Common myeloid progenitor, CD34-positive (primary cell): ENCODE measurements around the gene FBXW10.
"Not testable (repeated sequence)": the region's sequence is repeated elsewhere in the genome, so short reads cannot be mapped to it uniquely, and the experiment has no call there.

Experiments
- CTCF ChIA-PET: fragments of 350-600 bp; sonication (Branson Sonifier 250); formaldehyde crosslinking; loops from one replicate; lab custom pipeline; 2021; ENCODE audit warnings: antibody characterized with exemption; lab: Charles Lee
- POLR2A ChIA-PET: fragments of 350-600 bp; sonication (Branson Sonifier 250); formaldehyde crosslinking; loops from one replicate; lab custom pipeline; 2021; ENCODE audit warnings: antibody characterized with exemption; lab: Charles Lee
- DNase-seq, 3 donors: peaks; one replicate each; pipeline versions ENCODE4 v3.0.0 to v3.0.0-alpha.2; 2013
- H3K27ac ChIP-seq, 2 experiments: 1 replicate in 1 of 2; 2 replicates in 1 of 2; pipeline ENCODE4 v1.7.0; 2013; ENCODE audit warnings: inconsistent platforms in 2 of 2, low read length in 2 of 2, mild to moderate bottlenecking in 2 of 2, low read depth in 1 of 2, moderate library complexity in 1 of 2; ENCODE audit not compliant: severe bottlenecking in 2 of 2, insufficient read depth in 1 of 2, poor library complexity in 1 of 2
- H3K27me3 ChIP-seq, 5 experiments: replicated peaks in 2 of 5; 1 replicate in 3 of 5; 2 replicates in 2 of 5; pipeline versions ENCODE4 v1.6.1 to v1.7.0; 2013; ENCODE audit warnings: low read length in 4 of 5, mild to moderate bottlenecking in 2 of 5, moderate library complexity in 2 of 5, inconsistent platforms in 1 of 5; ENCODE audit not compliant: insufficient read depth in 5 of 5, control insufficient read depth in 4 of 5
- H3K36me3 ChIP-seq, 4 experiments: 1 replicate in 2 of 4; 2 replicates in 2 of 4; pipeline versions ENCODE4 v1.6.1 to v1.7.0; 2013; ENCODE audit warnings: low read length in 3 of 4, control low read depth in 1 of 4, mild to moderate bottlenecking in 1 of 4; ENCODE audit not compliant: control insufficient read depth in 4 of 4, insufficient read depth in 4 of 4
- H3K4me1 ChIP-seq, 4 experiments: 1 replicate in 3 of 4; 2 replicates in 1 of 4; pipeline versions ENCODE4 v1.6.1 to v1.7.1; 2013; ENCODE audit warnings: low read length in 3 of 4, mild to moderate bottlenecking in 3 of 4, control low read depth in 1 of 4, inconsistent platforms in 1 of 4, moderate library complexity in 1 of 4; ENCODE audit not compliant: control insufficient read depth in 4 of 4, insufficient read depth in 4 of 4; ENCODE audit errors: control extremely low read depth in 1 of 4
- H3K4me3 ChIP-seq, 7 experiments: 1 replicate in 4 of 7; 2 replicates in 3 of 7; pipeline versions ENCODE4 v1.5.1 to v1.7.0; 2013; ENCODE audit warnings: mild to moderate bottlenecking in 7 of 7, low read length in 6 of 7, moderate library complexity in 6 of 7, inconsistent platforms in 2 of 7, low read depth in 2 of 7, control low read depth in 1 of 7; ENCODE audit not compliant: insufficient read depth in 4 of 7, control insufficient read depth in 1 of 7; ENCODE audit errors: extremely low read depth in 1 of 7
- H3K9me3 ChIP-seq, 5 experiments: 1 replicate in 4 of 5; 2 replicates in 1 of 5; pipeline versions ENCODE4 v1.6.1 to v1.7.1; 2013; ENCODE audit warnings: low read length in 4 of 5, mild to moderate bottlenecking in 2 of 5, inconsistent platforms in 1 of 5, low read depth in 1 of 5, moderate library complexity in 1 of 5; ENCODE audit not compliant: control insufficient read depth in 4 of 5, insufficient read depth in 2 of 5; ENCODE audit errors: control extremely low read depth in 1 of 5
- WGBS: methylation state at CpG from one replicate; pipeline ENCODE4 v1.1.5; 2013; ENCODE audit not compliant: insufficient coverage; 5-methylcytosine and 5-hydroxymethylcytosine counted together

FBXW10 gene

DNA sequence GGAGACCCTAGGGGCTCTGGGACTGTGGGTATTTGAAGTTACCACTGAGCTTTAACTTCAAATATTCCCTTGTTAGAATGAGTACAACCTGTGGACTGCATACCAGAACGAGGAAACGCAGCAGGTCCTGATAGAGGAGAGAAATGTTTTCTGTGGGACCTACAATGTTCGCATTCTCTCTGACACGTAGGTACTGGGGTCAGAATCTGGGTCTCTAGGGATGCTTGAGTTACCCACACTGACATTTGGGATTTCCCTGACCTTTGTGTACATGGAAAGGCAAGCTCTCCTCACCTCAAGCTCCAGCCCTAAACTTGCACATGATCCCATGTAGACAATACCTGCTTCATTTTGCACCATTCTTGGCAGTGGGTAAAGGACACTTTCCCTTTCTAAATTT is 12.1 kb downstream of the FBXW10 start:
- no CpG with 5 or more reads among the region's 4 CpGs for WGBS
- H3K4me3 ChIP-seq, CTCF ChIA-PET, H3K9me3 ChIP-seq, POLR2A ChIA-PET, H3K36me3 ChIP-seq, H3K27ac ChIP-seq, DNase-seq, H3K4me1 ChIP-seq, H3K27me3 ChIP-seq: not testable (repeated sequence)

DNA sequence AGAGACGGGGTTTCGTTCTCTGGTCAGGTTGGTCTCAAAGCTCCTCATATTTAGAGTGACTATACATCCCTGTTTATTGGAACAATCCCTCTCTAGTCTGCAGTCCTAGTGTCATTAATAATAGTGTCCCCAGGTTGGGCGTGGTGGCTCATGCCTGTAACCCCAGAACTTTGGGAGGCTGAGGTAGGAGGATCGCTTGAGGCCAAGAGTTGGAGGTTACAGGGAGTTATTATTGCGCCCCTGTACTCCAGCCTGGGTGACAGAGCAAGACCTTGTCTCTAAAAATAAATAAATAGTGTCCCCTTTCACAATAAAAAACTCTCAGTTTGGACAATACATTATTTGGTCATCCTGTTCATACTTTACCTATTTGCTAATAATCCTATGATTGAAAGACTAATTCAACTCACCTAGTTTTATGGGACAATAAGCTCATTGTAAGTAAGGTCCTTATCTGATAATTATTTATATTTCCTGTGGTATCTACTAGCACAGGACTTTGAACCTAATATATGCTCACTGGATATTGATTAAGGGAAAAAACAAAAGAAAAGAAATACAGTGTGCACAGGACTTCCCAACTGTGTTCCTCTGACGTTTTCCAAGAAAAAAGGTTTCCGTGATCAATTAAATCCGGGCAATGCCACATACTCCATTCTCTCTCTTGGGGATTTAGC is 13.7 kb downstream of the FBXW10 start:
- CTCF ChIA-PET: not testable (repeated sequence)
- 100% methylated on average over 2 of the region's 8 CpGs for WGBS

DNA sequence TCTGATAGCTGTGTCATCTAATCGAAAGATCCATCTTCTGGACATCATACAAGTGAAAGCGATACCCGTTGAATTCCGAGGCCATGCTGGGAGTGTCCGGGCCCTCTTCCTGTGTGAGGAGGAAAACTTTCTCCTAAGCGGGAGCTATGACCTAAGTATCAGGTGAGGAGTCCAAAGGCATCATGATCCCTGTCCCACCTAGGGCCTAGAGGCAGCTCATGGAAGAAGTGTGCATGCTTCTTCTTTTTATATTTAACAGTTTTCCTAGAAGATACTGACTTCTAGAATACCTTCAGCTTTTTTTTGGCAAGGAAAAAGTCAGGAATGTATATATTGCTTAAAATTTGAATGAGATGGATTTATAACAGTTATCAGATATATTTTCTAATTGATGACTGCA is 14.5 kb downstream of the FBXW10 start:
- WGBS: 100% methylated on average over 1 of the region's 6 CpGs
- H3K27ac ChIP-seq, H3K4me3 ChIP-seq, CTCF ChIA-PET, H3K9me3 ChIP-seq, DNase-seq, H3K36me3 ChIP-seq, H3K4me1 ChIP-seq, H3K27me3 ChIP-seq, POLR2A ChIA-PET: not testable (repeated sequence)

More for the DNA sequence above, 13.7 kb downstream of the FBXW10 start:
- H3K27me3 ChIP-seq, H3K27ac ChIP-seq, H3K36me3 ChIP-seq, H3K4me3 ChIP-seq, H3K4me1 ChIP-seq, H3K9me3 ChIP-seq, DNase-seq, POLR2A ChIA-PET: not testable (repeated sequence)

DNA sequence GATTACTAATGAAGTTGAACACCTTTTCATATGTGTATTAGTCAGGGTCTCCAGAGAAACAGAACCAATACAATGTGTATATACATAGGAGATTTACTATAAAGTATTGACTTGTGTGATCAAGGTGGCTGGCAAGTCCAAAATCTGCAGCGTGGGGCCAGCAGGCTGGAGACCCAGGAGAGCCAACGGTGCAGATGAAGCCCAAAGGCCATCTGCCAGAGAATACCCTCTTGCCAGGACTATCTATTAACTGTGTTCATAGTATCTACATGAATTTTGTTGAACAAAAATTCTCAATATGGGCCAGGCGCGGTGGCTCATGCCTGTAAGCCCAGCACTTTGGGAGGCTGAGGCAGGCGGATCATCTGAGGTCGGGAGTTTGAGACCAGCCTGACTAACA is 16.4 kb downstream of the FBXW10 start:
- DNase-seq, H3K36me3 ChIP-seq, H3K4me3 ChIP-seq, H3K27me3 ChIP-seq, CTCF ChIA-PET, H3K4me1 ChIP-seq, H3K9me3 ChIP-seq, H3K27ac ChIP-seq, POLR2A ChIA-PET: not testable (repeated sequence)
- 100% methylated on average over 3 of the region's 6 CpGs for WGBS

DNA sequence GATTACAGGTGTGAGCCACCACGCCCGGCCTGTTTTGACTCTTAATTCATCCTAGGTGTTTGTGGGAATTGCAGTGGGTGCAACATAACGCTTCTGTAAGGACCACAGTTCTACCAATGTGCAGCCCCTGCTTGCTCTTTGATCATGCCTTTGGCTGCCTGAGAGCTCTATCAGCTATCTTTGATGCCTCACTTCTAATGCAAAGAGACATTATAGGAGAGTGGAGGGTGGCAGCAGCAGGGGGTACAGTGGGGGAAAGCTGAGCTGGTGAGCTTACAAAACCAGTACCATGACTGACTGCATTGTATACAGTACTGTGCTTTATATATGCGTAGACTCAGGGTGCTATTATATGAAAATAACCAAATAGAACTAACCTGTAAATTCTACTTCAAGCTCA is 26.7 kb downstream of the FBXW10 start:
- POLR2A ChIA-PET, H3K27me3 ChIP-seq, CTCF ChIA-PET, H3K36me3 ChIP-seq, H3K27ac ChIP-seq, H3K4me3 ChIP-seq, H3K9me3 ChIP-seq, DNase-seq: not testable (repeated sequence)
- peaks cover 0 to 20% (median 6%) of the 10 kb centered on the region in 4 experiments for H3K4me1 ChIP-seq
- no CpG with 5 or more reads among the region's 4 CpGs for WGBS

DNA sequence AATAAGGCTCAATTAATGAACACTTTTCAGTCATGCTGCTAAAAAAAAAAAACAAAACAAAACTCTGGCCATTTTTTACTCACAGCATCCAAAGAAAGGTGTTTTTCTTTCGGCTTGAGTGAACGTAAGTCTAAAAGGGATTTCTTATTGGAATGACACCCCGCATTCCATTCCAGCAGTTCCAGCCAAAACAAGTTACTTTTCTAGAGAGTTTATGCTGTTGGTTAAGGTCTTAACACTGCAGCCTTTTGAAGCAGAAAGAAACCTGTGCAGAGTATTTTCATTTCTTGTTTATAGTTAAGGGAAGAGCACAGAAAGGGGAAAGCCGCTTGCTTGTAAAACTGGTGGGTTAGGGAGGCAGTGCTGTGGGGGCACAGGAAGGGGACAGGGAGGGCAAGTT is 27.2 kb downstream of the FBXW10 start:
- POLR2A ChIA-PET, H3K4me3 ChIP-seq, CTCF ChIA-PET, H3K36me3 ChIP-seq, H3K27ac ChIP-seq, H3K9me3 ChIP-seq, H3K27me3 ChIP-seq, DNase-seq: not testable (repeated sequence)
- WGBS: 82% methylated on average over 3 of the region's 4 CpGs
- H3K4me1 ChIP-seq: peaks cover 0 to 20% (median 6%) of the 10 kb centered on the region in 4 experiments

DNA sequence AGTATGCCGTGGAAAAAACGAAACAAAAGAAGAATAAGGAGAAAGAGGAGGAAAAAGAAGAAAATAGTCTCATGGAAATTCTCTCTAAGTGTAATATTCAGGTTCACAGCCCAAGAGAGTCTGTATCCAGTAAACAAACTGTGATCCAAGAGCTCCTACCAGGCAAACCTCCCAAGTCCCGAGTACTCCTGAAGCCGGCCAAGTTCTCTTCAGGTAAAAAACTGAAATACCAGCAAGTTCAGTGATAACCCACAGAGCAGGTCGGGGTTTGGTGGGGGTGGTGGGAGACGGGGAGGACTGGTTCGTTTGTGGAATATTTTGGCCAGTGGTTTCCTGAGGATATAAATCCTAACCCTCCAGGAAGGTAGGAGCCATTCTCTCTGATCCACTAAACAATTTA is 28.6 kb downstream of the FBXW10 start:
- ChIA-PET CTCF (no interaction called here), POLR2A (no interaction called here)
- no peaks in the 10 kb centered on the region for H3K36me3 ChIP-seq
- no peak for DNase-seq
- no peak overlapping the region for H3K27ac ChIP-seq
- H3K27me3 ChIP-seq: no peaks in the 10 kb centered on the region
- peaks cover 0 to 20% (median 6%) of the 10 kb centered on the region in 4 experiments for H3K4me1 ChIP-seq
- 88% methylated on average over 2 of the region's 7 CpGs for WGBS
- H3K9me3 ChIP-seq: no peaks in the 10 kb centered on the region
- no peak overlapping the region for H3K4me3 ChIP-seq
